ENCODE results near the gene PLXNC1. TPM values are rescaled to one million over a fixed set of nuclear protein-coding genes. Genes with fewer than 3 reads are reported as not detected.

Gene PLXNC1
- total and polyA plus RNA-seq, 2 of the 8 experiments (the other 6 are each of a cell fraction or from before 2014, with no cell fraction given), result 0.83 to 2.0 TPM

DNA sequence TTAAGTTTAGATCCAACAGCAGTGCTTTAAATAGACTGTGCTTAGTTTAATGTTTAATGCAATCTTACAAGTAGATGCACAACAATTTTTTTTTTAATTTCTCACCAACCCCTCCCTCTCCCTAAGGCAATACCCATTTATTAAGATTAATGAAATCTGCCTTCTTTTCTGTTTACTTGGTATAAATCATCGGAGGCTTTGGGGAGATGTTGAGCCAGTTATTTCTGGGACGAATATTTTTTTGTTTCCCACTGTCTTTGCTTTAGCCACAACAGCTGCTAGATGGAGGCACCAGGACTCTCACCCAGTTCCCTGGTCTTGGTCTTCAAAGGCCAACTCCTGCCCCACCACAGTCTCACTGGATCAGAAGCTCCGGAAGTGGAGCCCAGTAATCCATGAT is 113.4 kb downstream of the PLXNC1 start:
- 84% methylated on average over 3 of the region's 3 CpGs; no CpG with 5 or more reads in 1 of the 2 experiments for WGBS, 2 experiments (ENCODE audit: extremely low coverage in 1 of 2, insufficient coverage in 1 of 2, insufficient read length in 1 of 2, insufficient replicate concordance in 2 of 2, low coverage in 1 of 2, low lambda C conversion rate in 2 of 2, missing lambda C conversion rate in 1 of 2)
- Histone ChIP-seq H3K4me2 (ENCODE audit: insufficient read depth in 1 of 2, low read depth in 2 of 2, low read length in 2 of 2) (peak overlapping the region in 1 of 2 experiments; percentile 25; a peak in 1 of 4 replicates), H3K56ac (replicated peaks; ENCODE audit: insufficient read length, low read depth, low read length) (no peak overlapping the region), H2BK120ac (replicated peaks; ENCODE audit: low read depth, low read length) (peak overlapping the region; percentile 92), H3K27ac (ENCODE audit: low read depth, low read length) (no peak overlapping the region), H3K18ac (ENCODE audit: extremely low read depth, low read length) (peak overlapping the region; percentile 89), H3K4ac (replicated peaks; ENCODE audit: insufficient read length, low read depth, low read length) (peak overlapping the region; percentile 19), H3K9me3 (ENCODE audit: insufficient read depth in 2 of 2, low read depth in 1 of 2, low read length in 1 of 2) (no peaks in the 10 kb centered on the region), H4K5ac (ENCODE audit: insufficient read length, low read depth, low read length) (no peak overlapping the region), H3K4me1 (replicated peaks in 1 of 4; ENCODE audit: control insufficient read depth in 3 of 4, insufficient read depth in 4 of 4, low read length in 3 of 4) (peaks cover 20 to 37% (median 29%) of the 10 kb centered on the region in 4 experiments), H4K91ac (replicated peaks; ENCODE audit: insufficient read length, low read length) (peak overlapping the region; percentile 84), H3K14ac (ENCODE audit: insufficient read length) (no peak overlapping the region), H3K79me2 (ENCODE audit: control insufficient read depth in 1 of 2, insufficient read depth in 2 of 2, low read length in 2 of 2) (no peaks in the 10 kb centered on the region), H3K23me2 (ENCODE audit: low read depth, low read length) (no peaks in the 10 kb centered on the region; the same call in 1 of the 2 replicates), H4K8ac (ENCODE audit: extremely low read depth, insufficient read depth, low read length) (no peak overlapping the region), H3K23ac (ENCODE audit: insufficient read length) (no peak overlapping the region), H4K20me1 (replicated peaks in 1 of 2; ENCODE audit: control insufficient read depth in 1 of 2, insufficient read depth in 2 of 2, low read length in 2 of 2) (no peaks in the 10 kb centered on the region), H2AK5ac (ENCODE audit: low read depth, low read length) (no peak overlapping the region), H2BK20ac (ENCODE audit: low read length) (peak overlapping the region; percentile 98; the same call in 1 of the 2 replicates), H3K36me3 (ENCODE audit: control insufficient read depth in 2 of 4, insufficient read depth in 4 of 4, low read length in 3 of 4) (no peaks in the 10 kb centered on the region), H2BK12ac (ENCODE audit: low read depth, low read length) (peak overlapping the region; percentile 86; the same call in 1 of the 2 replicates), H3K27me3 (replicated peaks in 1 of 4; ENCODE audit: control insufficient read depth in 3 of 4, extremely low read depth in 1 of 4, insufficient read depth in 3 of 4, low read length in 3 of 4) (peaks cover 0 to 3% (median 2%) of the 10 kb centered on the region in 4 experiments; a peak in 2 of 7 replicates), H2AFZ (ENCODE audit: low read length) (no peak overlapping the region), H3K4me3 (ENCODE audit: extremely low read depth in 1 of 4, insufficient read depth in 2 of 4, low read depth in 3 of 4, low read length in 4 of 4) (peak overlapping the region in 1 of 4 experiments; percentile 27; a peak in 1 of 8 replicates), H2BK15ac (ENCODE audit: low read length) (no peak overlapping the region), H3K79me1 (ENCODE audit: low read depth, low read length) (no peaks in the 10 kb centered on the region), H3K9ac (replicated peaks in 1 of 4; ENCODE audit: extremely low read depth in 1 of 4, low read depth in 3 of 4, low read length in 3 of 4) (no peak overlapping the region), H2BK5ac (ENCODE audit: low read depth, low read length) (peak overlapping the region; percentile 82; the same call in 1 of the 2 replicates)
- FAIRE-seq, result no peak
- no peak for DNase-seq (ENCODE audit: low read depth in 1 of 2, low spot score in 2 of 2)
- POLR2A ChIA-PET (ENCODE audit: partially characterized antibody), result interaction anchor here (0.7 to 2.0 kb wide), 3 partner anchors 8 to 23 kb away, joined by 3 to 12 read pairs (median 4); no protein-coding TSS in a partner anchor
- CTCF ChIA-PET (ENCODE audit: partially characterized antibody), result interaction anchor here (1.5 to 1.7 kb wide), 3 partner anchors 16 to 24 kb away, joined by 3 to 4 read pairs (median 4); no protein-coding TSS in a partner anchor
- TF ChIP-seq SP4 (IDR thresholded peaks at IDR 0.05; ENCODE audit: low read length), result no peak
- no peak for TF ChIP-seq ZNF274 (IDR thresholded peaks at IDR 0.05; ENCODE audit: borderline replicate concordance, extremely low read depth, low read length)
- no peak for TF ChIP-seq RNF2 (IDR thresholded peaks at IDR 0.05; ENCODE audit: borderline replicate concordance, low read depth, low read length, missing control alignments, poor library complexity, severe bottlenecking)
- no peak for TF ChIP-seq TAF7 (optimal IDR thresholded peaks at IDR 0.05; ENCODE audit: borderline replicate concordance, low read depth, low read length)
- TF ChIP-seq BCL11A (IDR thresholded peaks at IDR 0.05; ENCODE audit: low read depth in 2 of 2, low read length in 2 of 2), result no peak
- TF ChIP-seq BACH1 (IDR thresholded peaks at IDR 0.05; ENCODE audit: low read length), result no peak
- no peak for TF ChIP-seq SIN3A (conservative IDR thresholded peaks at IDR 0.05 in 1 of 2, IDR thresholded peaks at IDR 0.05 in 1 of 2; ENCODE audit: low read depth in 1 of 2, low read length in 2 of 2)
- no peak for TF ChIP-seq SP2 (IDR thresholded peaks at IDR 0.05; ENCODE audit: low read length)
- TF ChIP-seq HDAC2 (IDR thresholded peaks at IDR 0.05; ENCODE audit: borderline replicate concordance in 1 of 2, low read depth in 2 of 2, low read length in 2 of 2), result no peak
- no peak for TF ChIP-seq GABPA (IDR thresholded peaks at IDR 0.05; ENCODE audit: borderline replicate concordance, insufficient read depth, low read length)
- TF ChIP-seq SUZ12 (IDR thresholded peaks at IDR 0.05; ENCODE audit: low read length), result no peak
- TF ChIP-seq CBX5 (IDR thresholded peaks at IDR 0.05; ENCODE audit: low read depth, low read length), result no peak
- TF ChIP-seq POU5F1 (IDR thresholded peaks at IDR 0.05; ENCODE audit: low read depth, low read length), result no peak
